Measurements from ENCODE around the gene CRYZL1. TPM values are rescaled to one million over a fixed set of nuclear protein-coding genes. Genes with fewer than 3 reads are reported as not detected.

CRYZL1 gene
- total RNA-seq, 1 experiment from 2014 or later: 21.1 TPM

GRCh38 chr21:33541105-33541711 lies 100.3 kb downstream of the CRYZL1 start:
- DNase-seq (ENCODE audit: low read depth): peak; percentile 43

GRCh38 chr21:33540711-33541104 lies 100.8 kb downstream of the CRYZL1 start:
- DNase-seq (ENCODE audit: low read depth): no peak

- DNase-seq (ENCODE audit: low read depth): no peak
Observed at GRCh38 chr21:33539616-33540015, 101.9 kb downstream of the CRYZL1 start.

Other genes starting within 250 kb of the CRYZL1 start
- gene IFNGR2, start 238.3 kb downstream of the CRYZL1 start, total RNA-seq (2014; rRNA removed; shearing (Covaris generic)): 99.0 and 108 TPM in 2 replicates
- gene TMEM50B, start 161.8 kb downstream of the CRYZL1 start, total RNA-seq (2014; rRNA removed; shearing (Covaris generic)): 34.9 and 39.4 TPM in 2 replicates
- gene DNAJC28, start 150.0 kb downstream of the CRYZL1 start, total RNA-seq (2014; rRNA removed; shearing (Covaris generic)): 0.80 and 2.6 TPM in 2 replicates
- gene GART, start 99.6 kb downstream of the CRYZL1 start, total RNA-seq (2014; rRNA removed; shearing (Covaris generic)): 150 and 239 TPM in 2 replicates
- 81.9 and 205 TPM in 2 replicates for gene SON, start 98.7 kb downstream of the CRYZL1 start, total RNA-seq (2014; rRNA removed; shearing (Covaris generic))
- 51.0 and 80.6 TPM in 2 replicates for gene DONSON, start 53.1 kb downstream of the CRYZL1 start, total RNA-seq (2014; rRNA removed; shearing (Covaris generic))
- gene ITSN1, start 760 bp upstream of the CRYZL1 start, total RNA-seq (2014; rRNA removed; shearing (Covaris generic)): 18.3 and 25.7 TPM in 2 replicates